ENCODE results near the gene ASB11. TPM values are rescaled to one million over a fixed set of nuclear protein-coding genes. Genes with fewer than 3 reads are reported as not detected.
A peak's percentile ranks its signal among the peaks of the same experiment; 100 is the strongest.
"Not testable (repeated sequence)": the region's sequence is repeated elsewhere in the genome, so short reads cannot be mapped to it uniquely, and the experiment has no call there.

ASB11 gene
- total and polyA plus RNA-seq, 8 donors = 0.15 to 9.8 (median 2.4) TPM; not detected in 2

GRCh38 chrX:15311119-15311518, 4.3 kb downstream of the ASB11 start:
- H3K4me1 ChIP-seq = peaks cover 0 to 11% (median 0%) of the 10 kb centered on the region in 4 donors
- no peaks in the 10 kb centered on the region for H3K9me3 ChIP-seq
- H3K4me3 ChIP-seq = no peak overlapping the region
- no peak for TF ChIP-seq EP300 (IDR thresholded peaks at IDR 0.05)
- TF ChIP-seq POLR2A (IDR thresholded peaks at IDR 0.05) = no peak
- no peak for TF ChIP-seq POLR2AphosphoS5 (IDR thresholded peaks at IDR 0.05)
- no peak for TF ChIP-seq CTCF (IDR thresholded peaks at IDR 0.05)
- no peak for DNase-seq
- no peaks in the 10 kb centered on the region for H3K36me3 ChIP-seq
- H3K27ac ChIP-seq = peak overlapping the region in 2 of 5 donors; percentile 67 to 70
- H3K27me3 ChIP-seq = peaks cover 0 to 13% (median 0%) of the 10 kb centered on the region in 3 donors
- intact Hi-C loops (cut with DNase I; ENCODE audit: low total_unique reads) = no loop called here
- WGBS, 5 donors = 53 to 77% (median 70%) methylated on average over 3 of the region's 3 CpGs

GRCh38 chrX:15310117-15310516, 5.3 kb downstream of the ASB11 start:
- H3K36me3 ChIP-seq = no peaks in the 10 kb centered on the region
- peaks cover 0 to 11% (median 0%) of the 10 kb centered on the region in 4 donors for H3K4me1 ChIP-seq
- no peak overlapping the region for H3K4me3 ChIP-seq
- 14 to 24% (median 18%) methylated on average over 3 of the region's 3 CpGs for WGBS, 5 donors
- peak; percentile 76 to 85 for DNase-seq
- intact Hi-C loops (cut with DNase I; ENCODE audit: low total_unique reads) = no loop called here
- H3K27me3 ChIP-seq = peaks cover 0 to 13% (median 0%) of the 10 kb centered on the region in 3 donors
- peak overlapping the region in 4 of 5 donors; percentile 35 to 70 (median 55) for H3K27ac ChIP-seq
- H3K9me3 ChIP-seq = no peaks in the 10 kb centered on the region
- no peak for TF ChIP-seq POLR2A (IDR thresholded peaks at IDR 0.05)
- no peak for TF ChIP-seq POLR2AphosphoS5 (IDR thresholded peaks at IDR 0.05)
- no peak for TF ChIP-seq CTCF (IDR thresholded peaks at IDR 0.05)
- TF ChIP-seq EP300 (IDR thresholded peaks at IDR 0.05) = no peak

- WGBS, 5 donors = 75 to 96% (median 84%) methylated on average over 3 of the region's 3 CpGs
- intact Hi-C loops (cut with DNase I; ENCODE audit: low total_unique reads); H3K27ac ChIP-seq: not testable (repeated sequence)
These were observed 9.5 kb downstream of the ASB11 start for GRCh38 chrX:15305899-15306298.

GRCh38 chrX:15301924-15302323, 13.5 kb downstream of the ASB11 start:
- WGBS, 5 donors = 47 to 66% (median 48%) methylated on average over 3 to 4 of the region's 4 CpGs

More at GRCh38 chrX:15305899-15306298, 9.5 kb downstream of the ASB11 start:
- DNase-seq, H3K9me3 ChIP-seq, H3K36me3 ChIP-seq, H3K4me3 ChIP-seq, H3K27me3 ChIP-seq: not testable (repeated sequence)
- H3K4me1 ChIP-seq = peaks cover 0 to 12% (median 0%) of the 10 kb centered on the region in 4 donors

More at GRCh38 chrX:15301924-15302323, 13.5 kb downstream of the ASB11 start:
- H3K9me3 ChIP-seq = no peaks in the 10 kb centered on the region
- DNase-seq = peak in 1 of 2 donors; percentile 20
- peak overlapping the region in 3 of 5 donors; percentile 5 to 34 (median 10) for H3K27ac ChIP-seq
- TF ChIP-seq EP300 (IDR thresholded peaks at IDR 0.05) = no peak
- TF ChIP-seq POLR2AphosphoS5 (IDR thresholded peaks at IDR 0.05) = no peak
- TF ChIP-seq CTCF (IDR thresholded peaks at IDR 0.05) = no peak
- TF ChIP-seq POLR2A (IDR thresholded peaks at IDR 0.05) = no peak
- H3K4me1 ChIP-seq = peaks cover 0 to 13% (median 4%) of the 10 kb centered on the region in 4 donors
- intact Hi-C loops (cut with DNase I; ENCODE audit: low total_unique reads) = no loop called here
- H3K27me3 ChIP-seq = peaks cover 0 to 3% (median 0%) of the 10 kb centered on the region in 3 donors
- H3K36me3 ChIP-seq = no peaks in the 10 kb centered on the region
- H3K4me3 ChIP-seq = no peak overlapping the region

Data from stomach (tissue), 9 donors.